T-helper 2 cell treated with Interferon-gamma antibody and Interleukin-4, amounts not matched to agents 5 μg/mL and 100 μg/mL, for 36 hours (primary cell): ENCODE measurements around the gene P3H3.

ENCODE experiments used
- DNase-seq: peaks from one replicate; pipeline ENCODE4 v3.0.0; 2021; ENCODE audit warnings: low spot score
- H3K27ac Mint-ChIP-seq: one replicate; pipeline ENCODE4 v1.8.0; 2021; ENCODE audit warnings: mild to moderate bottlenecking, mixed read lengths
- H3K27me3 Mint-ChIP-seq: one replicate; pipeline ENCODE4 v1.8.0; 2021; ENCODE audit warnings: low read depth, mixed read lengths
- H3K36me3 Mint-ChIP-seq: one replicate; pipeline ENCODE4 v1.8.0; 2021; ENCODE audit warnings: low read depth, mixed read lengths
- H3K4me1 Mint-ChIP-seq: one replicate; pipeline ENCODE4 v1.8.0; 2021; ENCODE audit warnings: low read depth, mixed read lengths
- H3K4me3 Mint-ChIP-seq: one replicate; pipeline ENCODE4 v1.8.0; 2022; ENCODE audit warnings: mild to moderate bottlenecking, moderate library complexity, mixed read lengths
- H3K9me3 Mint-ChIP-seq: one replicate; pipeline ENCODE4 v1.8.0; 2021; ENCODE audit warnings: mixed read lengths

P3H3 gene

GRCh38 chr12:6837370-6838060 lies 9.3 kb downstream of the P3H3 start:
- no peaks in the 10 kb centered on the region for H3K27me3 Mint-ChIP-seq
- H3K4me3 Mint-ChIP-seq: no peak overlapping the region
- H3K36me3 Mint-ChIP-seq: no peaks in the 10 kb centered on the region
- H3K9me3 Mint-ChIP-seq: no peaks in the 10 kb centered on the region
- H3K4me1 Mint-ChIP-seq: peaks cover 6% of the 10 kb centered on the region
- DNase-seq: no peak
- H3K27ac Mint-ChIP-seq: no peak overlapping the region

GRCh38 chr12:6838854-6839253 lies 10.6 kb downstream of the P3H3 start:
- Mint-ChIP-seq H3K4me3 (no peak overlapping the region), H3K27ac (no peak overlapping the region), H3K27me3 (no peaks in the 10 kb centered on the region), H3K36me3 (no peaks in the 10 kb centered on the region), H3K4me1 (peaks cover 7% of the 10 kb centered on the region), H3K9me3 (no peaks in the 10 kb centered on the region)
- DNase-seq: no peak

GRCh38 chr12:6839482-6840201 lies 11.4 kb downstream of the P3H3 start:
- no peak for DNase-seq
- no peak overlapping the region for H3K27ac Mint-ChIP-seq
- H3K9me3 Mint-ChIP-seq: no peaks in the 10 kb centered on the region
- H3K36me3 Mint-ChIP-seq: no peaks in the 10 kb centered on the region
- peaks cover 7% of the 10 kb centered on the region for H3K4me1 Mint-ChIP-seq
- H3K4me3 Mint-ChIP-seq: no peak overlapping the region
- no peaks in the 10 kb centered on the region for H3K27me3 Mint-ChIP-seq

GRCh38 chr12:6840330-6840729 lies 12.1 kb downstream of the P3H3 start:
- no peak overlapping the region for H3K27ac Mint-ChIP-seq
- H3K36me3 Mint-ChIP-seq: no peaks in the 10 kb centered on the region
- no peak overlapping the region for H3K4me3 Mint-ChIP-seq
- no peaks in the 10 kb centered on the region for H3K27me3 Mint-ChIP-seq
- DNase-seq: no peak
- peaks cover 5% of the 10 kb centered on the region for H3K4me1 Mint-ChIP-seq
- no peaks in the 10 kb centered on the region for H3K9me3 Mint-ChIP-seq

DNA sequence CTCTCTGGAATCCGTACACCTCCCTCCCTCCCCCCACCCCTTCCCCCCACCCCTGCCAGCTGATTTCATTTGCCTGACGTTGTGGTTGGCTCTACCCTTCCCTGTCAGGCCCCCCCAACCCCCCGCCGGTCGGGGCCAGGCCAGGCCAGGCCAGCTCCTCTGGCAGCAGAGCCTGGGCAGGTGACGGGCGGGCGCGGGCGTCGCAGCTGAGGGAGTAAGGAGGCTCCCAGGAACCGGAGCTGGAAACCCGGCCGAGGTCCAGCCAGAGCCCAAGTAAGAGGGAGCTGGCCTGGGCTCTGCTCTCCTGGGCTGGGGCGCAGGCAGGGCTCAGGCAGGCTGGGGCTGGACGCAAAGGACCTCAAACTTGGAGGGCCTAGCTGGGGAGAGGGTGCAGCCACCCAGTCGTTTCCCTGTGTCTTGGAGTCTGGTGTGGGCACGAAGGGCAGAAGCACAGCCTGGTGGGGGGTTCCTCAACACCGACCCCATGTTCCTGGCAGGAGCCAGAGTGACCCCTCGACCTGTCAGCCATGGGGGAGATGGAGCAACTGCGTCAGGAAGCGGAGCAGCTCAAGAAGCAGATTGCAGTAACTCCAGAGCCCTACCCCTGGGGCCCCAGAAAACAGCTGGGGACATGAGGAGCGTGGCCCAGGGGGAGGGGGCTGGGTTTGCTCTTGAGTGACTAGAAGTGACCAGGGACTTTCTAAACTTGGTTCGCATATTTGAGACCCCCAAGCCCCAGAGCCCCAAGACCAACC lies 12.7 kb downstream of the P3H3 start, which contains the start of gene GNB3:
TSS of gene GNB3 (plus strand) at position 165 of the 755 bp plus-strand sequence. CDS start at position 528, 363 bp downstream.
- Mint-ChIP-seq H3K27ac (no peak within 1 kb of the TSS), H3K9me3 (no peaks in the 10 kb centered on the region), H3K36me3 (peaks cover 2% of the 10 kb centered on the region), H3K27me3 (no peaks in the 10 kb centered on the region), H3K4me1 (peaks cover 2% of the 10 kb centered on the region), H3K4me3 (no peak within 1 kb of the TSS)
- no peak for DNase-seq

DNA sequence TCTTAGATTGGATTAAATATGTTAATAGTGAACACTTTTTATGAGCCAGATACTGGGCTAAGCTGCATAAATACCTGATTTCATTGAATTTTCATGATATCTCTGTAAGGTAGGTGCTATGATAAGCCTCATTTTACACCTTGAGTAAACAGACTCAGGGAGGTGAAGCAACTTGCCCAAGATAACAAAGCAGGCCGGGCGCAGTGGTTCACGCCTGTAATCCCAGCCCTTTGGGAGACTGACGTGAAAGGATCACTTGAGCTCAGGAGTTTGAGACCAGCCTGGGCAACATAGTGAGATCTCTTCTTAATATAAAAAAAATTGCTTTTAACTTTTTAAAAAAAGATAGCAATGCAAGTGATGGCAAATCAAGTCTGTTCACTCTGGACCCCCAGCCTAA lies 13.9 kb downstream of the P3H3 start:
- H3K4me3 Mint-ChIP-seq: no peak overlapping the region
- H3K27me3 Mint-ChIP-seq: no peaks in the 10 kb centered on the region
- no peak for DNase-seq
- no peaks in the 10 kb centered on the region for H3K9me3 Mint-ChIP-seq
- no peak overlapping the region for H3K27ac Mint-ChIP-seq
- H3K4me1 Mint-ChIP-seq: peaks cover 2% of the 10 kb centered on the region
- H3K36me3 Mint-ChIP-seq: peaks cover 9% of the 10 kb centered on the region

DNA sequence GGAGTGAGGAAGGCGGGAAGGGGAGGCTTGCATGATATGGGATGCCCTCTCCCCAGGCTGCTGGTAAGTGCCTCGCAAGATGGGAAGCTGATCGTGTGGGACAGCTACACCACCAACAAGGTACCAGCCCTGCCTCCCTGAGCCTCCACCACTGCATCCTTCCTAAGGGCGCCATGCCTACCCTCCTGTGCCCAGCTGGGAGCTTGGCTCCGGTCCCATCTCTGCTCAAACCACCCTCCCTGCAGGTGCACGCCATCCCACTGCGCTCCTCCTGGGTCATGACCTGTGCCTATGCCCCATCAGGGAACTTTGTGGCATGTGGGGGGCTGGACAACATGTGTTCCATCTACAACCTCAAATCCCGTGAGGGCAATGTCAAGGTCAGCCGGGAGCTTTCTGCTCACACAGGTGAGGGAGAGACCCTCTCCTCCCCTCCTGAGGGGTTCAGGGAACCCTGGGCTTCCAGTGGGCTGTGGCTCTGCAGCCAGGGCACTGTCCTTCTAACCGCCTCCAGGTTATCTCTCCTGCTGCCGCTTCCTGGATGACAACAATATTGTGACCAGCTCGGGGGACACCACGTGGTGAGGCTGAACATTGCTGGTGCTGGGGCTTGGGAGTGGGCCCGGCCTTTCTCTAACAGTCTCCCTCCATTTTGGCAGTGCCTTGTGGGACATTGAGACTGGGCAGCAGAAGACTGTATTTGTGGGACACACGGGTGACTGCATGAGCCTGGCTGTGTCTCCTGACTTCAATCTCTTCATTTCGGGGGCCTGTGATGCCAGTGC lies 15.1 kb downstream of the P3H3 start:
- peaks cover 19% of the 10 kb centered on the region for H3K36me3 Mint-ChIP-seq
- no peak overlapping the region for H3K4me3 Mint-ChIP-seq
- no peak overlapping the region for H3K27ac Mint-ChIP-seq
- DNase-seq: no peak
- H3K27me3 Mint-ChIP-seq: no peaks in the 10 kb centered on the region
- peaks cover 5% of the 10 kb centered on the region for H3K4me1 Mint-ChIP-seq
- no peaks in the 10 kb centered on the region for H3K9me3 Mint-ChIP-seq

- H3K4me3 Mint-ChIP-seq: no peak overlapping the region
- H3K4me1 Mint-ChIP-seq: peaks cover 20% of the 10 kb centered on the region
- H3K27me3 Mint-ChIP-seq: no peaks in the 10 kb centered on the region
- H3K9me3 Mint-ChIP-seq: no peaks in the 10 kb centered on the region
- DNase-seq: no peak
- no peak overlapping the region for H3K27ac Mint-ChIP-seq
- H3K36me3 Mint-ChIP-seq: peaks cover 30% of the 10 kb centered on the region
These were observed 17.2 kb downstream of the P3H3 start for GRCh38 chr12:6845395-6845794.

GRCh38 chr12:6846316-6846869 lies 18.2 kb downstream of the P3H3 start:
- peaks cover 23% of the 10 kb centered on the region for H3K4me1 Mint-ChIP-seq
- no peak for DNase-seq
- no peaks in the 10 kb centered on the region for H3K9me3 Mint-ChIP-seq
- H3K4me3 Mint-ChIP-seq: no peak overlapping the region
- H3K27me3 Mint-ChIP-seq: no peaks in the 10 kb centered on the region
- H3K36me3 Mint-ChIP-seq: peaks cover 33% of the 10 kb centered on the region
- H3K27ac Mint-ChIP-seq: no peak overlapping the region

- DNase-seq: no peak
- peak overlapping the region; percentile 46 for H3K27ac Mint-ChIP-seq
- peaks cover 23% of the 10 kb centered on the region for H3K4me1 Mint-ChIP-seq
- H3K36me3 Mint-ChIP-seq: peaks cover 33% of the 10 kb centered on the region
- H3K4me3 Mint-ChIP-seq: no peak overlapping the region
- no peaks in the 10 kb centered on the region for H3K27me3 Mint-ChIP-seq
- H3K9me3 Mint-ChIP-seq: no peaks in the 10 kb centered on the region
These were observed 19.5 kb downstream of the P3H3 start for GRCh38 chr12:6847676-6848075.

- peak overlapping the region; percentile 87 for H3K4me3 Mint-ChIP-seq
- H3K27ac Mint-ChIP-seq: peak overlapping the region; percentile 75
- H3K9me3 Mint-ChIP-seq: no peaks in the 10 kb centered on the region
These were observed 21.2 kb downstream of the P3H3 start for GRCh38 chr12:6849427-6849826.

DNA sequence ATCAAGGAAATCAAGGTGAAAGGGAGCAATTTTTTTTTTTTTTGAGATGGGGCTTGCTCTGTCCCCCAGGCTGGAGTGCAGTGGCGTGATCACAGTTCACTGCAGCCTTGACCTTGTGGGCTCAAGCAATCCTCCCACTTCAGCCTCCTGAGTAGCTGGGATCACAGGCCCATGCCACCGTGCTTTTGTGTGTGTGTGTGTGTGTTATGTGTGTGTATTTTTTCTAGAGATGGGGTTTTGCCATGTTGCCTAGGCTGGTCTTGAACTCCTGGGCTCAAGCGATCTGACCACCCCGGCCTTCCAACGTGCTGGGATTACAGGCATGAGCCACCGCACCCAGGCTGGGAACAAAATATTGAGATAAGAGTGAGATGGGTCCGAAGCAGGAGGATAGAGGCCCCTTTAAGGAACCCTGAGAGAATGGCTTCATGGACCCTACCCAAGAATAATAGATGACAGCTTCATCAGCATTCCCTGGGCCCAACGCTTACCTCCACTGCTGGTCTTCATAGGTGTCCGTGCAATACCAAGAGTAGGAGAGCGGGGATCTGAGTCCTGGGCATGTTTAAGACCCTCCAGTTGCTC lies 21.9 kb downstream of the P3H3 start:
- H3K27me3 Mint-ChIP-seq: no peaks in the 10 kb centered on the region
- H3K4me1 Mint-ChIP-seq: peaks cover 35% of the 10 kb centered on the region
- no peaks in the 10 kb centered on the region for H3K9me3 Mint-ChIP-seq
- H3K27ac Mint-ChIP-seq: peak overlapping the region; percentile 78
- peak overlapping the region; percentile 87 for H3K4me3 Mint-ChIP-seq
- H3K36me3 Mint-ChIP-seq: peaks cover 38% of the 10 kb centered on the region
- DNase-seq: no peak

More at GRCh38 chr12:6849427-6849826, 21.2 kb downstream of the P3H3 start:
- peaks cover 38% of the 10 kb centered on the region for H3K36me3 Mint-ChIP-seq
- no peak for DNase-seq
- no peaks in the 10 kb centered on the region for H3K27me3 Mint-ChIP-seq
- H3K4me1 Mint-ChIP-seq: peaks cover 35% of the 10 kb centered on the region

DNA sequence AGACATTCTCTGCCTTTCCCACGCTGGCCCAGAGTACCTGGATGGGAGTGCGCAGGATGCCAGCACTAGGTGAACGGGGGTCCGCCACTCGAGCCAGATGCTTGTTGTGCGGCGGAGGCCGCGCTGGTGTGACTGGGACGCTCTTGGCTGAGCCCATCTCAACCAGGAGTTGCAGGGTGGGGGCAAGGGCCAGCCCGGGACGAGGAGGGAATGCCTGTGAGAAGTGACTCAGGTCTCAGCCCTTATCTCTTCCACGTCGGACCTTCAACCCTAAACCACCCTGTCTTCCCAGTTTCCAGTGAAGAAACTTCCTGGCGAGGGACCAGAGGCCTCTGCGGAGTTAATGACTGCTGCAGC lies 22.6 kb downstream of the P3H3 start:
- Mint-ChIP-seq H3K27me3 (no peaks in the 10 kb centered on the region), H3K4me3 (peak overlapping the region; percentile 87), H3K9me3 (no peaks in the 10 kb centered on the region), H3K36me3 (peaks cover 39% of the 10 kb centered on the region), H3K27ac (peak overlapping the region; percentile 93), H3K4me1 (peaks cover 35% of the 10 kb centered on the region)
- DNase-seq: no peak
